Keratinocyte (primary cell): ENCODE measurements around the gene CACNG7.

Source experiments
- CTCF ChIP-seq, 3 experiments: IDR thresholded peaks in 1 of 3; conservative IDR thresholded peaks in 1 of 3; optimal IDR thresholded peaks in 1 of 3; 2 replicates in 2 of 3; 3 replicates in 1 of 3; pipeline versions ENCODE3 to v1.5.1; 2011; ENCODE audit warnings: low read length in 3 of 3, mild to moderate bottlenecking in 3 of 3, moderate library complexity in 2 of 3, control low read depth in 1 of 3, inconsistent platforms in 1 of 3; ENCODE audit not compliant: insufficient read depth in 2 of 3; ENCODE audit errors: extremely low read depth in 1 of 3
- EZH2 ChIP-seq: IDR thresholded peaks from one replicate; pipeline ENCODE4 v1.6.1; 2012; ENCODE audit warnings: inconsistent platforms, mild to moderate bottlenecking, low read length, moderate library complexity

GRCh38 chr19:53978975-53979801 is 70.1 kb downstream of the CACNG7 start:
- TF ChIP-seq CTCF (optimal IDR thresholded peaks at IDR 0.05 in 1 of 3, IDR thresholded peaks at IDR 0.05 in 1 of 3, conservative IDR thresholded peaks at IDR 0.05 in 1 of 3; ENCODE audit: extremely low read depth in 1 of 3, insufficient read depth in 2 of 3, low read length in 3 of 3): no peak
- TF ChIP-seq EZH2: peak; percentile 74
